Stimulated activated CD4-positive, alpha-beta T cell treated with anti-CD3 and anti-CD28 coated beads, Interleukin-4, amount 100 ng/mL, for 1 hour (primary cell): ENCODE data around the gene GBX1.
A peak's percentile ranks its signal among the peaks of the same experiment; 100 is the strongest.

Experiments
- DNase-seq: peaks from one replicate; pipeline ENCODE4 v3.0.0-alpha.2; 2020

The GBX1 gene

GRCh38 chr7:151167197-151167961 lies at the start of gene GBX1:
Gene GBX1 (minus strand): TSS chr7:151167694. CDS start chr7:151167548, 146 bp downstream.
- peak; percentile 13 for DNase-seq

DNA sequence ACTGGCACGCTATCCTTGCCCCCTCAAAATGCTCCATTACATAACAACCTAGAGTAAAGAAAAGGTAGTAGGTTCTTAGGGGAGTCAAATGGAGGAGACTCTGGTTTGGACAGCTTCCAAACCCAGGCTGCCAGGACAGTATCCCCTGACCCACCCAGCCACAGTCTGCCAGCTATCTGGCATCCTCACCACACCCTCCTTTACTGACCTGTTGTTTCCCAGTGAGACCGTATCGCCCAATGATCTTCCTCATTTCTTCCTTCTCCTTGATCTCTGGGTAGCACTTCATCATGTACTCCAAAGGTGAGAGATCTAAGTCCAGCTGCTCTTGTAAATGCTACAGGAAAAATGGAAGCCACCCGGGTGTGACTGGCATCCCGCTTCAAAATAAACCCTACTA lies 47.9 kb upstream of the GBX1 start:
- DNase-seq = no peak

GRCh38 chr7:151213826-151214225 lies 46.3 kb upstream of the GBX1 start:
- DNase-seq = no peak

DNA sequence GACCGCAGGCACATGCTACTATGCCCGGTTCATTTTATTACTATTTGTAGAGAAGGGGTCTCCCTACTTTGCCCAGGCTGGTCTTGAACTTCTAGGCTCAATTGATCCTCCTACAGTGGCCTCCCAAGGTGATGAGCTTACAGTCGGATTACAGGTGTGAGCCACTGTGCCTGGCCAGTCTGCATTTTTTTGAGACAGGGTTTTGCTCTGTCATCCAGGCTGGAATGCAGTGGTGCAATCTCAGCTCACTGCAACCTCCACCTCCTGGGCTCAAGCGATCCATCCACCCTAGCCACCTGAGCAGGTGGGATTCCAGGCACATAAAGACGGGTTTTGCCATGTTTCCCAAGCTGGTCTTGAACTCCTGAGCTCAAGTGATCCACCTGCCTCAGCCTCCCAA lies 45.1 kb upstream of the GBX1 start:
- DNase-seq = no peak

DNA sequence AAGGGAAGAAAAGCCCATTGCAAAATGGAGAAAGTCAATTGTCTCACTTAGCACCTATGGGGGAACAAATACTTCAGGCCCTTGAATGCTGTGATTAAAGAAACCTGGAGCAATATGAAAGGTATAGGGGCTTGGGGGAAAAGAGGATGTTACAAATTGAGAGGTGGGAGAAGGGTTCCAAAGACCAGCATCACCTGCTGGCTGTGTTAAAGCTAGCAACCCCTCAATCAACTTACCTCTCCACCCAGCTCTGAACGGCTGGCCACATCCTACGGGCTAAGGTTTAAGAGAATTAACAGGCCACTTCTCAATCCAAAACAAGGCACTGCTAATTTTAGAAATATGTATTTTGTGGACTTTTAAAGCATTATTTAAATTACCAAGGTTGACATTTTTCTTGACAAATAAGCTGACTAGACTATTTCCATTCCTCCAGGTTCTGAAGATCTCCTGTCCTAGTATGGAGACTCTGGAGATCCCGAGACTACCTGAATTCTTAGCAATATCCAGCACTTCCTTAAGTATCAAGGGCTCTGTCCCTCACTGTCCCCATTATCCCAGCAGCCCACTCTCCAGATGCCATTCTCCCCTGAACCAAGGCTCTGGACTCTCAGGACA lies 43.8 kb upstream of the GBX1 start:
- DNase-seq = no peak

GRCh38 chr7:151210087-151210854 lies 42.8 kb upstream of the GBX1 start, which contains the start of gene H2BK1:
Gene H2BK1 (minus strand): TSS chr7:151210488. CDS start chr7:151210318, 170 bp downstream.
- DNase-seq = no peak

GRCh38 chr7:151209588-151209987 lies 42.1 kb upstream of the GBX1 start:
- DNase-seq = no peak

DNA sequence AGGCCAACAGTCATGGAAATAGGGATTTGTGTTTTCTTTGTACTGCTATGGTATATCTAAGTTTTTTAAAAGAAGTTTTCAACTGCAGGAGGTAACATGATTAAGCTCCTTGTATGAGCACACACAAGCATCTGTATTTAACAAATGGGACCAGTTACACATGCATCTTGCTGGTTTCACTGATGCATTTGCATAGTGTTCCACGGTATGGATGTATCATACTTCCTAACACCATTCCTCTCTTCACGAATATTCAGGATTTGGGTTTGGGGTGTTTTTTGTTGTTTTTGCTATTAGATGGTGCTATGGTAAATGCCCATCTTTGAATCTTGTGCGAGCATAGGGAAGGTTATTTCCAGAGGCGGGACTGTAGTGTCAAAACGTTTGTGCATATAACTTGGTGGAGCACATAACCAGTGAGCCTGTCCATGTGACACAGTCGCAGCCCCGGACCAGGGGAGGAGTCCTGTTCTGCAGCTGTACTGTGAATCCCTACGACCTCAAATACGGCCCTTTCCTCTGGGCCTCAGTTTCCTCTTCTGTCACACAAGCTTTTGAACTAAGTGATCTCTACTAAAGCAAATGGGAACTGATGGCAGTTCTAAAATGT lies 40.9 kb upstream of the GBX1 start:
- DNase-seq = no peak

DNA sequence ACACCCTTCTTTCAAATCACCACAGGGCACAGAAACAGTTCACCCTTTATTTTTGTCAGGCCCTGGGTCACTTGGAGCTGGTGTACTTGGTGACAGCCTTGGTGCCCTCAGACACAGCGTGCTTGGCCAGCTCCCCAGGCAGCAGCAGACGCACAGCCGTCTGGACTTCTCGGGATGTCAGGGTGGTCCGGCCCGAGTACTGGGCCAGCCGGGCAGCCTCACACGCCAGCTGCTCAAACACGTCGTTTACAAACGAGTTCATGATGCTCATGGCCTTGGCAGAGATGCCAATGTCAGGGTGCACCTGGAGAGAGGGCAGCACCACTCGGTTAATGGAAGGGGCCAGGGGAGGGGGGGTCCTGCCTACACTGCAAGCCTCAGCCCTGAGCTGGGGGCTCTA lies 40.3 kb upstream of the GBX1 start:
- DNase-seq = no peak

GRCh38 chr7:151207315-151207714 lies 39.8 kb upstream of the GBX1 start:
- no peak for DNase-seq

GRCh38 chr7:151206914-151207313 lies 39.4 kb upstream of the GBX1 start:
- DNase-seq = no peak

GRCh38 chr7:151205730-151206129 lies 38.2 kb upstream of the GBX1 start:
- DNase-seq = no peak

DNA sequence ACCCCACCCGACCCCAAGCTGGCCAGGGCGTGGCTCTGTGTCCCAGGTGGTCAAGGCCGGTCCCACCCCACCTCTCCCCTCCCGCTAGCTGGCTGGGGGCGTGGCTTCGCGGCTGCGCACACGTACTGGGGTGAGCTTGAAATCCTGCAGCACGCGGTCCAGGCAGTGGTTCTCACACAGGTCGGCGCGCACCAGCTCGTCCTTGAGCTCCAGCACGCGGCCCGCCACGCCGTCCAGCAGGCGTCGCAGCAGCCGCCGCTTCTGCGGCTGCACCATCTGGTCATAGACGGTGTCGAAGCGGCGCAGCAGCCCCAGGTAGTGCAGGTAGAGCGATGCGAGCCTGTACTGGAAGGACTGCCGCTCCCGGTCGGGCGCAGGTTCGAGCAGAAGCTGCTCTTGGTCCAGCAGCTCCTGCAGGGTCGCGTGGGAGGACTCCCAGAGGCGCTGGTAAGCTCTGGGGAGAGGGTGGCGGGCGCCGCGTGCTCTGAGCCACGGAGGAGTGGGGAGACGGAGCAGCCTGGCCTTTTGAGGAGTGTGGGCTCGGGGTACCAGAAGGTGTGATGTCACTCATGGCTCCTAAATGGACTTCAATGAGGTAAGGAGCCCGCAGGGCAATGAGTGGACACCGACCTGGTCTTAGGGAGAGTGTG lies 37.0 kb upstream of the GBX1 start:
- no peak for DNase-seq

GRCh38 chr7:151202836-151203235 lies 35.3 kb upstream of the GBX1 start:
- DNase-seq = no peak

DNA sequence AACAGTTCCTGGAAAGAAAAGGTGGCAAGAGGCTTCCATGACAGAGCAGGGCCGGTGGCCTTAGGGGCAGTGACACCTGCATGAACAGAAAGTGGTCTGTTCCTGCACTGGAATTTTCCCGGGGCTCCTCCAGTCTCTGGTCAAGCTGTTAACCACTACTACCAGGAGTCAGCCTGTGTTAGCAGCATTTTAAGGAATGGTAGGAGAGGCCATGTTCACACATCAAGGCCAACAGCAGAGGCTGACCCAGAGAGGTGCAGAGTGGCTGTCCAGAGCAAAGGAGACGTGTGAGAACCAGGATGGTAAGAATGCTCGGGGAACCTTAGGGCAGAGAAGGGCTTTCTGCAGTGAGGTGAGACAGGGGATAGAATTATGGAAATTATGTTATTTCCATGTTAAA lies 34.3 kb upstream of the GBX1 start:
- no peak for DNase-seq

GRCh38 chr7:151201344-151201743 lies 33.9 kb upstream of the GBX1 start:
- no peak for DNase-seq

DNA sequence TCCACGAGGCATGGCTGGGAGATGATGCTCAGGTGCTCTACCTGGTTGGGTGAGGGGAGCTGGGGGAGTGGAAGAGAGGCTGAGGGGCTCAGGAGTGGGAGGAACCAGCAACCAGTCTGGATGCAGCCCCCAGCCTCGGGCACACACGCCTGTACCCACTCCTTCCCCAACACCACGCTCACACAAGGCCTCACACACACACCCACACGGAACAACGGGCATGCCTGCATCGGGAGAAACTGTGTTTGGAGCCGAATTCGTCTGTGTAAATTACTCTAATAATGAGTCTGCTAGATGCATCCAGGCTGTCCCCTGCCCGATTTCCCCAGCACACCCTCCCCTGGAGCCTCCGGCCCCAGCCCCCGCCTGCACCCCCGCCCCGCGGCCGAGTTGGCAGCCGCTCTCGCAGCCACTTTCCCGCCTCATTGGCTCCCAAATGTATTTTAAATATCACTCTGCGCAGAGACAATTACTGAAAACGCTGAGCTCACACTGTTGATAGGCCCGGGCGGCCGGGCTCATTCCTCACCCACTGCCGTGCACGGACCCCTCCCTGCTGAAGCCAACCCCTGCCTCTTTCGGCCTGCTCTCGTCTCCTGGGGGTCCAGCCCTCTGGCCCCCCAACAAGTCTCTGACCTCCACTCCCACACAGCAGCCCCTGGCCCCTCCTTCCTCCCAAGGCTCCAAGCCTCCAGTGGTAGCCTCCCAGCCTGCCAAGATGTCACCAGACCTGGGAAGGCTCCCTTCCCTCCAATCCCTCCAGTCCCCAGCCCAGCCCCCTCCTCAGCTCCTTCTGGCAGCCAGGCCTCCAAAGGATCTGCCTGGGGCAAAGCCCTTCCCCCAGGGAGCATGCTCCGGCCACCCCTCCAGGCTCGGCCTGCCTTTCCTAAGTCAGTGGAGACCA lies 31.7 kb upstream of the GBX1 start:
- no peak for DNase-seq

DNA sequence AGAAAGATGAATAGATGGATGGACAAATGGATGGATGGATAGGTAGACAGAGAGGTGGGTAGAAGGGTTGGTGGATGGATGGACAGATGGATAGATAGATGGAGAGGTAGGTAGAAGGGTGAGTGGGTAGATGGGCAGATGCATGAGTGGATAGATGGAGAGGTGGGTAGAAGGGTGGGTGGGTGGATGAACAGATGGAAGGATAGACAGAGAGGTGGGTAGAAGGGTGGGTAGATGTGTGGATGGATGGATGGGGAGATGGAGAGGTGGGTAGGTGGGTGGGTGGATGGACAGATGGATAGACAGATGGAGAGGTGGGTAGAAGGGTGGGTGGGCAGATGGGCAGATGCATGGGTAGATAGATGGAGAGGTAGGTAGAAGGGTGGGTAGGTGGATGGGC lies 30.4 kb upstream of the GBX1 start:
- no peak for DNase-seq

DNA sequence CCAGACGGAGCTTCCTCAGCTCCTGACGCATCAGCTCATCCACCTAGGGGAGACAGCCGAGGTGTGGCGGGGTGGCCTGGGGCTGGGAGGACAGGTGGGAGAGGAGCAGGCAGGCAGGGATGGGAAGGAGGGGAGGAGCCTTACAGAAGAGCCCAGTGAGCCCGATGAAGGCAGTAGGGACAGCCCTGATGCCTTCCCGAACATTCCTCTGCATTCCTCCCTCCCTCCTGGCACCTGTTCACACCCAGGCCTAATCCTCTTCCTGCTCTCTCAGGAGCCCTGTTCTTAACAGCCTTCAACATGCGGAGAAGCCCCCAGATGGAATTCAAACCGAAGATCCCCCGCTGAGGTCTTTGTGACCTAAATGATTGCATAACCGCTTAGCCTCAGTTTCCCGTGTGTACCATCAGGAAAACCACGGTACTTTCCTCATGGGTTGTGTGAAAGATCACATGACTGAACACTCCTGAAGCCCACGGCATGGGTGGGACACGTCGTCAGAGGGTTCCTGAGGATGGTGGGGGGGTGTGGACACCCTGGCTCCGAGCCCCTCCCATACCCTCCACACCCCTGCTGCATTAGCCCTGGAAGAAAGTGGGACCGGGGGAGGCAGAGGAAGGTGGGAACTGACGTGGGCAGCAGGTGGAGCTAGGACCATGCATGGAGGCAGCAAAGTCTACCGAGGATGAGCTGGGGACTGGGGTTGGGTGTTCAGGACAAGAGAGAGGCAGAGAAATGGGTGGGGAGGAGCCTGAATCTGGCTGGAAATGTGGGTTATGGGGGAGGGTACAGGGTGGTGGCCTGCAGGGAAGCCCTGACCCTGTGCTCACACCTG lies 28.3 kb upstream of the GBX1 start:
- no peak for DNase-seq

DNA sequence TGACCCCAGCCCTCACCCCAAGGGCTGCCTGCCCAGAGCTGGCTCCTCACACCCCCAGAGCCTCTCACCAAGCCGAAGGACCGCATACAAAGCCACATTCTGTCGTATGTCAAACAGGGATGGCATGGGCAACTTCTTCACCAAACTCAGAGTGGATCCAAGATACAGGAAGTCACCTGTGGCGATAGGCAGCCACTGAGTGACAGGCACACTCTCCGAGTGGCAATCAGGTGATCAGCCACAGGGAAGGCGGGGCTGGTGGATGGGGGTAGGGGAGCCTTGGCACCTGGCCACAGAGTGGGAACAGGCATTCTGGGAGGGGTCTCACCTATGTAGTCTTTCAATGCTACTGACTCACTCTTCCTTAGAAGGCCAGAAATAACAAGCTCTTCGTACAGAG lies 26.7 kb upstream of the GBX1 start:
- no peak for DNase-seq
